Stimulated activated CD4-positive, alpha-beta T cell treated with anti-CD3 and anti-CD28 coated beads, Interleukin-4, amount 100 ng/mL, for 24 hours (primary cell): ENCODE results near the gene PHF11.

Experiments
- DNase-seq: peaks from one replicate; pipeline ENCODE4 v3.0.0-alpha.2; 2020

The PHF11 gene

GRCh38 chr13:49499889-49500660, 4.3 kb downstream of the PHF11 start:
- DNase-seq, result peak; percentile 17

GRCh38 chr13:49502954-49503353, 7.2 kb downstream of the PHF11 start:
- no peak for DNase-seq

DNA sequence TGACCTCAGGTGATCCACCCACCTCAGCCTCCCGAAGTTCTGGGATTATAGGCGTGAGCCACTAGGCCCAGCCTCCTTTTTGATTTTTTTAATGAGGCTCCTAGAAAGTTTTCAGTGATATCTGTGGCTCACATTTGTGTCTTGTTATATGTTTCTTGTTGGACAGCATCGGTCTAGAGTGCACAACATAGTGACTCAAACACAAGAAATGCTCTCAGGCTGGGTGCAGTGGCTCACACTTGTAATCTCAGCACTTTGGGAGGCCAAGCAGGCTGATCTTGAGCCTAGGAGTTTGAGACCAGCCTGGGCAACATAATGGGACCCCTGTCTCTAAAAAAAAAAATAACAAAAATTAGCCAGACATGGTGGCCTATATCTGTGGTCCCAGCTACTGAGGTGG, 8.2 kb downstream of the PHF11 start:
- DNase-seq, result no peak

- no peak for DNase-seq
These were observed 16.8 kb downstream of the PHF11 start for GRCh38 chr13:49512578-49512977.

DNA sequence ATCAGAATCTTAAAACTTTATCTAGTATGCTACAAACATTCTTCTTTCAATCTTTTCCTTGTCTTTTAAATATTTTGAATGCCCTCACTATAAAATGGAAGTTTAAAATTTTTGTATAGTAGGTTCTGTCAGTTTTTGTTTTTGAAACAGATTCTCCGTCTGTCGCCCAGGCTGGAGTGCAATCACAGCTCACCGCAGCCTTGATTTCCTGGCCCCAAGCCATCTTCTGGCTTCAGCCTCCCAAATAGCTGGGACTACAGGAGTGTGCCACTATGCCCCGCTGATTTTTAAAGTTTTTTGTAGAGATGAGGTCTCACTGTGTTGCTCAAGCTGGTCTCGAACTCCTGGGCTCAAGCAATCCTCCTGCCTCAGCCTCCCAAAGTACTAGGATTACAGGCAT, 20.7 kb downstream of the PHF11 start:
- DNase-seq, result no peak

DNA sequence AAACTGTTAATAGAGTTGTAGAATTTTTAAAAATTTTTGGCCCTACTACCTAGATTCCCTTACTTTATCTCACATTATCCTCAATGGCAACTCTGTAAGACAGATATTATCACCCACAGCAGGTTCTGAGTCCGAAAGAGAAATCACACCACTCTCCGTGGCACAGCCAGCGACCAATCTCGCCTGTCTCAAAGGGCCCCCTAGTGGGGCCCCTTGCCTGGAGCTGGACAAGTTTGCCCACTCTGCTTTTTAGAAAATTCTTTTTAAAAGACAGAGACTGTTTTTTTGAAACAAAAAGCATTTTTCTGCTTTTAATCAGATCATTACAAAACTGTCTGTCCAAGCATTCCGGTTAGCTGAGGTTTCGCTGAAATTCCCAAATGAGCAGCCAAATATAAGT, 21.7 kb downstream of the PHF11 start:
- DNase-seq, result no peak

DNA sequence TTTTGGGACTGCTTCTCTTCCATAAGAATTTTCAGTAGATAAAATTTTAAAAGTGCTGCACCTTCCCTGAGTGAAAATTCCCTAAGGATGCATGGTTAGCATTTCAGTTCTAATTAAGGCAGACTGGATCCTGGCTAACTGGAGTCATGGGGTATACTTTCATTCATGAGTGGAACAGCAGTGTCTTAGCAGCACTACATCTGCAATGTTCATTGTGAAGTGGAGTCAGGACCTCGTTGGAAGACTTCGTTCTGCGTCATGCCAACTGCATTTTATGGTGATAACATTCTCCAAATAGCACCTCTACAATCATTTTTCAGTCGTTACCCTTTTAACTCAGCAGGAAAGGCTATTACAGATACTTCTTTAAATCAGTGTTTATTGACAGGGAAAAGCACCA, 25.5 kb downstream of the PHF11 start:
- DNase-seq, result no peak

GRCh38 chr13:49524740-49525501, 29.2 kb downstream of the PHF11 start:
- no peak for DNase-seq

GRCh38 chr13:49527123-49527522, 31.4 kb downstream of the PHF11 start:
- no peak for DNase-seq

DNA sequence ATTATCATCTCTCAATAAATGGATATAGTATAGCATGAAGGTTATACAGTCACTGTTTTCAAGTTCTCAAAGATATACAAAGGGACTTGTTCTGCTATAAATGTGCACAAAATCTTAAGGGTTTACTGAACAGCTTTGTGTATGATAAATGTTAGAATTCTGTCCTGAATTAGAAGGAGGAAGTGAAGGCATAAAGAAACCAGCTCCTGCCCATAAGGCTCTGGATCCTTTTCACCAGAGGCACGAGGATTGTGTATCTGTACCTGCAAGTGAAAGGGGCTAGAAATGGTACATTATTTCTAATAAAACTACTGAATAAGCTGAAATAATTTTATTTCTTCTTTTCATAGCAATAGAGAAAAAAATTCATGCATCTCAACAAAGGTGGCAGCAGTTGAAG, 32.4 kb downstream of the PHF11 start:
- DNase-seq, result no peak

GRCh38 chr13:49530457-49530856, 34.7 kb downstream of the PHF11 start:
- no peak for DNase-seq

DNA sequence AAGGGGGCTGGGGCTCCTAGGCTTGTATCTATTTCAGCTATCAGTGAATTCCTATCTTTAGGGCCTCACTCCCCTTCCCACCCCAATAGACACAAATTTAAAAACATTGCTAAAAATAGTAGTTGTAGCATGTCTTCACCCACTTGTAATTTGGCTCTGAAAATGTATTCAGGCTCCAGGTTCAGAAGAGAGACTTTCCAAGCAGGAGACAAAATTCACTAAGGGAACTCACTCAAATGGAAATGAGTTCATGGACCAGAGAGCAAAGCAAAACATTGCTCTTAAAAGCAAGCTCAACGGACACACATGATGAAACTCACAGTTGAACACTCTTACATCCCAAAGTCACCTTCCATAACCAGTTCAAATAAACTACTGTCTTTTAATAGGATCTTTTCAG, 36.8 kb downstream of the PHF11 start:
- DNase-seq, result no peak

DNA sequence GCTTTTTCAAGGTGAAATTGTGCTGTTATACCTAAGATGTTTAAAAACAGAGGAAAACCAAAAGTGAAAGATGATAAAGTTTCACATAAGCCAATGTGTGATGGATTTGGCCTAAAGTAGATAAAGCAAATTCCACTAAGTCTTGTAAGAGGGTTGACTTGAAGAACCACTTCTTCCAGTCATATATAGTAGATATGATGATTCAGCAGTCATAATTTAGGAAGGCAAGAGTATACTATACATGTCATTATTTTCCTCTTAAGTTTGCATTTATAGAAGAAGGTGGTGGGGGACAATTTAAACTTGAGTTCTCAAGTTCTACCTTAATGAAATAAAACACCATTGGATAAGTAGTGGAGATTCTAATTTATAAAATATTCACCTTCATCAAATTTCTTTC, 37.3 kb downstream of the PHF11 start:
- DNase-seq, result no peak

DNA sequence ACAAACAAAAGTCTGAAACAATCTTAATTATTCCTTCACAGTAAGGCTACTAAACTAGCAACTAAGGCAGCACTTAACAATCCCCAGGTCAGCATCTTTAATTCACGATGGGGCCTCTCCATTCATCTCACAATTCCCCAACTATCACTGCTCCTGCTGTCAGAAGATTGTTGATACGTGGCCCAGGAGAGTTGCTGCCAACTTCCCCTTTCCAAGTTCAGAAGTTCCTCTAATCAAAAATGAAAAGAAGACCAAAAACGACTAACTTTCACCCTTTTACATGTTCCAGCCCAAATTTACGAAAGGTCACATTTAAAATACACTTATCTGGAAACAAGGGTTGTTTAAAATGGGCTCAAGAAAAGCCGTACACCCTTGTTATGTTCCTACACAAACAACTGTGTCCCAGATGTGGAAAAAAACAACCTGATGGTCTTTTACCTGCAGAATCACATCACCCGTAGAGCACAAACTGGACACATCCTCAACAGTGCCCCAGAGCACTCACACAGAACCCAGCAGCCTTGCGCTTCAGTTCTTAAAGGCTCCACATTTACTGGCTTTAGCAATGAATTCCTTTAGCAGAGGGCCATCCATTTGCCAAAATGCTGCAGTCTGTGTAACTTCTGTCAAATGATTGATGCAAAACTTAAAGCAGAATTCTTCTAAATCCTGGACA, 38.0 kb downstream of the PHF11 start:
- DNase-seq, result no peak

DNA sequence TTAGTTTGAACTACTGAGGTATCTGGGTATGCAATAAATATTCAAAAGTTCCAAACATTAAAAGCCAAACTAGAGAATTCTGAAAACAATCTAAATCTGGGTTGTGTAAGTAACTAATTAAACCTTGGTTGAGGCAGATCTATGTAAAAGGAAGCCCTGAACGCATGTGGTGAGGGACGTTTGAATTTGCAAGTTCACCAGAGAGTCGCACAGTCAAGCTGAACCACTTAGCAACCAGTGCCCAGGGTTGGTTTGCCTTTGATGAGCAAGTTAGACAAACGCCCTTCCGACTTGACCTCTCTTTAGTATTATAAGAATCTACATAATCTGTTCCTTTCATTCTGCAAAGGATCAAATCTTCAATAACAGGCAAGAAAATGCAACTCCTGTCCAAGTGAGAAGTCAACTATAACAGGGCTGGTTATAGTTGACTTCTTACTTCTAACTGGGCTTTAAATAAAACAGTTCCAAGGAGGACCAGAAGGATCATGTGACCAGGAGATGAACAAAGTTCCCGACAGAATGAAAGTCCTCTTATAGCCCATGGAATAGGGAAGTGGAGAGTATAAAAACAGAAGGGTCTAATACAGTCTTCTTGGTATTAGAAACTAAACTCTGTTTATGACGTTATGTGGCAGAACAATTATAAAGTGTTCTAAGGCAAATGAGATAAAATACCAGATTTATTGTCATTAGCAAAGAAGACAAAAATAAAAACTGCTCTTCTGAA, 40.6 kb downstream of the PHF11 start:
- DNase-seq, result no peak

DNA sequence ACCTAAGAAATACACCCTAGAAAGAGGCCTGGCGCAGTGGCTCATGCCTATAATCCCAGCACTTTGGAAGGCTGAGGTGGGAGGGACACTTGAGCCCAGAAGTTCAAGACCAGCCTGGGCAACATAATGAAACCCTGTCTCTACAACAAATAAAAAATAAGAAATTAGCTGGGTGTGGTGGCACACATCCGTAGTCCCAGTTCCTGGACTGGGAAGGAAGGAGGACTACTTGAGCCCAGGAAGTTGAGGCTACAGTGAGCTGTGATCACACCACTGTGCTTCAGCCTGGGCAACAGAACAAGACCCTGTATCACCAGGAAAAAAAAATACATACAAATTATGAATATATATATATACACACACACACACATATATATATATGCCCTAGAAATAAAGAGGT, 42.7 kb downstream of the PHF11 start:
- DNase-seq, result no peak

DNA sequence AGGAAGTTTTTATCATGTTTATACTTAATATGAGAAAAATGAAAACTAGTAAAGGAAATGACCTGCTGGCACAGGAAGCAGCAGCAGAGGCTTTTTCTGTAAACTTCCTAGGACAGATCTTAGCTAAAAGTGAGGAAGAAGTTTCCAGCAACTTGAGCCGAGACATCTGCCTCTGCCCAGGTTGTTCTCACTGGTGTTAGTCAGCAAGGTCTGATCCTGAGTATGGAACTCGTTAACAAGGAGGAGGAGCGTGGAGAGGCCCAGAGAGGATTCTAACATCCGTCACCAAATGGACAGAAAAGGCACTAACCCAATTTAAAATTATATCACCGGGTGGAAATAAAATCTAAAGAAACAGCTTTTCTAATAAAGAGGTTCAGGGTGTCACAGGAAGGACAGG, 43.6 kb downstream of the PHF11 start:
- DNase-seq, result no peak

DNA sequence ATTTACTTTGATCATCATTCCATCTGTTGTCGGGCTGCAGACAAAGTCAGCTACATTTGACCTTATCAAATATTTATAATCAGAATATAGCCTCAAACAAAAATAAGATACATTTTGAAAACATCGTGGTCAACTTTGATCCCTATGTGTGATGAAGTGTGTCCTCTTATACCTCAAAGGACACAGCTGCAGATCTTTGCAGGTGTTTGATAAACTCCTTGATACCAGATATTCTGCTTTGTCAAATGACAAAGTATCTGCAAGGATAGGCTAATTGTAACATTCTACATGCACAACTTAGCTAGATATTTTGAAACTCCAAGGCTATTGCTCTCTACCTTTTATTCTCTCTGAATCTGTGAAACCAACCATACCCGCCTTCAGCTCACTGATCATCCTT, 44.0 kb downstream of the PHF11 start:
- no peak for DNase-seq

DNA sequence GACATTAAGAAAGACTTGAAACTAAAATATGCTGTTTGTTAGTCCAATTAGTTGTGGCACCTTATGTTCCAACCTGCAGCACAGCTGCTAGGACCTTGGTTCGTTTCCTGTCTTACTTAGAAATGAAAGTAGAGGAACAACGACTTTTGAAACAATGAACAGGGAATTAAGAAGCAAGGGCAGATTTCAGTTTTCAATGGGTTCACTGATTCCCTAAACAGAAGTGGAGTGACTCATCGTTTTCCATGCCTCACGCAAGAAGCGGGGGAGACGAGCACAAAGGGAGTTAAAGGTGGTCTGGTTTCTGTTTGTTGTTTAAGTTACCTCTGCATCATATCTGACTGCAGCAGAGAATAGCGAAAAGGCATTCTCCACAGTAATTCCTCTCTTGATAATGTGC, 44.8 kb downstream of the PHF11 start:
- no peak for DNase-seq

- DNase-seq, result no peak
These were observed 47.9 kb downstream of the PHF11 start for GRCh38 chr13:49543656-49544055.

GRCh38 chr13:49545661-49546060, 49.9 kb downstream of the PHF11 start:
- DNase-seq, result no peak

DNA sequence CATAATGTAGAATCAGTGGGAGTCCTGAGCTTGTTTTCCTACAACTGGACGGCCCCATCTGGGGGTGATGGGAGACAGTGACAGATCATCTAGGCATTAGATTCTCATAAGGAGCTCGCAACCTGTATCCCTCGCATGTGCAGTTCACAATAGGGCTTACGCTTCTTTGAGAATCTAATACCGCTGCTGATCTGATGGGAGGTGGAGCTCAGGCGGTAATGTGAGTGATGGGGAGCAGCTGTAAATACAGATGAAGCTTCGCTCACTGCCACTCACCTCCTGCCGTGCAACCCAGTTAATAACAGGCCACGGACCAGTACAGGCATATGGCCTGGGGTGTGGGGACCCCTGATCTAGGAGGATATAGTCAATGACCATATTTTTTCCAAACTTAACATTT, 50.8 kb downstream of the PHF11 start:
- no peak for DNase-seq

- DNase-seq, result no peak
These were observed 53.5 kb downstream of the PHF11 start for GRCh38 chr13:49549289-49549688.
